ENCODE data around the gene ICE1.
"Not testable (repeated sequence)": the region's sequence is repeated elsewhere in the genome, so short reads cannot be mapped to it uniquely, and the experiment has no call there.

The ICE1 gene

DNA sequence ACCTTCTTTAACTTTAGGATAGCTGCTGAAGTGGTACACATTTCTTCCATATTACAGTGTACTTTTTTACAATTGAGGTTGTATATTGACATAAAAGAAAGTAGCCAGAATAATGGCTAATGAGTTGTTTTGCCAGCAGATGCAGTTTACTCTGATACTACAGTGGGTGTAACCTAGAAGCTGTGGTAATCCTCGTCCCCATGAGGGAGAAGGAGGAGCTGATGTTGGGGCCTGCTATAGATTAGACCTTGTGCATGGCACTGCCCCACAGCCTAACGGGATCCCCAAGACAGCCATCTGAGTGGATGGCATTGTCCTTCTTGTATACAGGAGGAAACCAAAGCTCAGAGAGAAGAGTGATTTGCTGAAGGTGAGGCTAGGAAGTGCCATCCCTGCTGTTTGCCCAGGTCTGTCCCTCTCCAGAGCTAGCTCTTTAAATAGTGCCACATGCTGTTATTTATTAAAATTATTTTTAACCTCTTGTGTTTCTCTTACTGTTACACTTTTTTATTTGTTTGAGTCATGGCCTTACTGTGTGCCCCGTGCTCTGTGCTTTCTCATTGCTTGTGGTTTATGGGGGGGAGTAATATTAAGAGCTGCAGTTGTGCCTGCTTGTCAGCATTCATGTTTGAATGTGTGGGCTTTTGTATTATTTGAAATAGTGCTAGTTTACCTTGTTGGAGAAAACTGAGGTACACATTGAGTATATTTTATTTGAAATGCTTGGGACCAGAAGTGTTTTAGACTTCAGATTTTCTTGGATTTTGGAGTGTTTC lies 65.3 kb downstream of the ICE1 start:
- no peak for TF ChIP-seq CTCF (IDR thresholded peaks at IDR 0.05; ENCODE audit: insufficient read depth, low read depth, low read length, missing control alignments)
- no peak overlapping the region for H3K4me3 ChIP-seq (ENCODE audit: low read length)
- DNase-seq (ENCODE audit: low read depth): no peak

DNA sequence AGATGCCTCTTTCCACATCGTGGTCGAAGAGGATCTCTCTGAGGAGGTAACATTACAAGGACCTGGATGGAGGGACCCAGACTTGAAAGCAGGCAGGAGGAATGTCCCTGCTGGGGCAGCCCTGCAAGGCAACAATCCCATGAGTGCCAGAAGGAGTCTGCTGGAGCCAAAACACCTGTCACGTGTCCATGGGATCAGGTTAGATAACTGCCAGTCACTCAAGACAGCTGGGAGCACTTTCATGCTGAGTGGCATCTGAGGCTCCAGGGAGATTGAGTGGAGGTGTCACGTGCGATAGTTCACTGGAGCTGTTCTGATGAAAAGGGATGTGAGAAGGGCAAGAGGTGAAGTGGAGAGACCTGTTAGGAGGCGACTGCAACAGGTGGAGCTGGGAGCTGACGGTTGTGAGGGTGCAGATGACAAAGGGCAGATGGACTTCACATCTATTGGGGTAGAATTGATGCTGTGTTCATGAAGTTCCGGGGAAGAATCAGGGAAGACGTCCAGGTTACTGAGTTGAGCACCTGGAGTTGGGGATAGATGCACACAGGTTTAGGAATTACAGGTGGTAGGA lies 68.4 kb downstream of the ICE1 start:
- no peak for DNase-seq (ENCODE audit: low read depth)
- no peak for TF ChIP-seq CTCF (IDR thresholded peaks at IDR 0.05; ENCODE audit: insufficient read depth, low read depth, low read length, missing control alignments)
- H3K4me3 ChIP-seq (ENCODE audit: low read length): no peak overlapping the region

- peak; percentile 76 for TF ChIP-seq CTCF (IDR thresholded peaks at IDR 0.05; ENCODE audit: insufficient read depth, low read depth, low read length, missing control alignments)
- peak; percentile 67 for DNase-seq (ENCODE audit: low read depth)
- no peak overlapping the region for H3K4me3 ChIP-seq (ENCODE audit: low read length)
Observed at GRCh38 chr5:5492087-5492933, 69.8 kb downstream of the ICE1 start.

GRCh38 chr5:5492934-5493271 lies 70.4 kb downstream of the ICE1 start:
- not testable (repeated sequence) for H3K4me3 ChIP-seq (ENCODE audit: low read length); DNase-seq (ENCODE audit: low read depth)

GRCh38 chr5:5494489-5495402 lies 72.3 kb downstream of the ICE1 start:
- DNase-seq (ENCODE audit: low read depth): peak; percentile 70
- TF ChIP-seq CTCF (IDR thresholded peaks at IDR 0.05; ENCODE audit: insufficient read depth, low read depth, low read length, missing control alignments): no peak
- H3K4me3 ChIP-seq (ENCODE audit: low read length): no peak overlapping the region

DNA sequence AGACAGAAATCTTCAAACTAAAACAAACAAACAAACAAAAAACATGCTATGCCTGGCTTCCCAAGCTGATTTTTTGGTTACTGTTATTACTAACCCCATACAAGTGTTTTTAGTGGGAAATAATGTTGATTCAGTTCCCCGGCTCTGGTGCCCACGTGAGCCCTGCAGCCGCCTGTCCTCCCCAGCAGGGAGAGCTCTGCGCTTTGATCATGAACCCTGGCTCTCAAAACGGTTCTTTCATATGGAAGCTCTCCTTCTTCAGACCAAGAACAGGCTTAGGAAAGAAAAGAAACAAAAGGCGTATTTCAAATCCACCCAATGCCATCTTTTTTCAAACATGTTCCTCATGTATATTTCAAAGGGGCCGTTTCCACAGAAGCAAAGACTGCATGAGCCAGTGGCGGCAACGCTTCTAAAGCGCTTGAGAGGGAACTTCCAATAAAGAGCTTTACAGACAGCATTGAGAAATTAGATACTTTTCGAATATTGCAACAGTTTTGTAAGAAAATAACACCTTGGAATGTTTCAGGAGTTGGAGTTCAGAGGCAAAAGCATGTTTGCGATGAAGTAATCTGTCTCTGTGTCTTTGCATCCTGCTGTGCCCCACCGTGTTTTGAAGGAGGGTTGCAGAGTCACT lies 74.8 kb downstream of the ICE1 start:
- peak; percentile 60 for DNase-seq (ENCODE audit: low read depth)
- H3K4me3 ChIP-seq (ENCODE audit: low read length): no peak overlapping the region
- peak; percentile 81 for TF ChIP-seq CTCF (IDR thresholded peaks at IDR 0.05; ENCODE audit: insufficient read depth, low read depth, low read length, missing control alignments)

All from epithelial cell of esophagus (primary cell).